WTC11 (cell line): ENCODE measurements around the gene AKT1. TPM values are rescaled to one million over a fixed set of nuclear protein-coding genes. Genes with fewer than 3 reads are reported as not detected.

Source experiments
- ATAC-seq: fragments of 200-7000 bp; cut with Tn5 transposase; 2 replicates; pipeline ENCODE4 v1.10.0; 2021; ENCODE audit warnings: mild to moderate bottlenecking, moderate library complexity
- CTCF ChIA-PET: fragments of 300-600 bp; sonication (Branson Sonifier 250); formaldehyde crosslinking; loops from one replicate; lab custom pipeline; 2021; ENCODE audit warnings: antibody characterized with exemption; lab: Charles Lee
- POLR2A ChIA-PET: fragments of 350-600 bp; sonication (Branson Sonifier 250); formaldehyde crosslinking; loops from one replicate; lab custom pipeline; 2021; ENCODE audit warnings: antibody characterized with exemption; lab: Charles Lee
- DNase-seq: peaks from one replicate; pipeline ENCODE4 v3.0.0; 2021; ENCODE audit warnings: low spot score
- H3K27ac Mint-ChIP-seq: 2 replicates; pipeline ENCODE4 v1.8.0; 2021; ENCODE audit warnings: mixed read lengths
- H3K27me3 Mint-ChIP-seq: 2 replicates; pipeline ENCODE4 v1.8.0; 2021; ENCODE audit warnings: low read depth, mild to moderate bottlenecking, moderate library complexity, mixed read lengths
- H3K36me3 Mint-ChIP-seq: 2 replicates; pipeline ENCODE4 v1.8.0; 2021; ENCODE audit warnings: mixed read lengths
- H3K4me1 Mint-ChIP-seq: 2 replicates; pipeline ENCODE4 v1.8.0; 2022; ENCODE audit warnings: mixed read lengths
- H3K4me3 Mint-ChIP-seq: 2 replicates; pipeline ENCODE4 v1.8.0; 2021; ENCODE audit warnings: mild to moderate bottlenecking, moderate library complexity, mixed read lengths
- H3K9me3 Mint-ChIP-seq: 2 replicates; pipeline ENCODE4 v1.8.0; 2021; ENCODE audit warnings: mixed read lengths
- ETV6 ChIP-seq: sonication (generic); formaldehyde crosslinking; IDR thresholded peaks from 2 replicates; pipeline ENCODE4 v1.8.1; 2022; ENCODE audit warnings: mild to moderate bottlenecking, missing genetic modification reagents
- FOXP1 ChIP-seq: sonication (generic); formaldehyde crosslinking; IDR thresholded peaks from 2 replicates; pipeline ENCODE4 v1.8.0; 2022; ENCODE audit warnings: missing genetic modification reagents, mild to moderate bottlenecking, moderate library complexity, borderline replicate concordance
- GRHL2 ChIP-seq: fragments of 250-450 bp; sonication (Bioruptor Pico); IDR thresholded peaks from 2 replicates; pipeline ENCODE4 v1.8.0; 2022; ENCODE audit warnings: mild to moderate bottlenecking, moderate library complexity; ENCODE audit not compliant: insufficient replicate concordance, severe bottlenecking
- IRF2 ChIP-seq: sonication (generic); formaldehyde crosslinking; IDR thresholded peaks from 2 replicates; pipeline ENCODE4 v1.8.0; 2022; ENCODE audit warnings: low read depth, missing genetic modification reagents, borderline replicate concordance
- NFATC4 ChIP-seq: fragments of 250-450 bp; sonication (Bioruptor Pico); IDR thresholded peaks from 2 replicates; pipeline ENCODE4 v1.9.0; 2021; ENCODE audit warnings: mild to moderate bottlenecking
- NFE2L1 ChIP-seq: sonication (generic); formaldehyde crosslinking; IDR thresholded peaks from 2 replicates; pipeline ENCODE4 v1.8.1; 2023; ENCODE audit warnings: missing genetic modification reagents
- SP1 ChIP-seq: sonication (generic); formaldehyde crosslinking; conservative IDR thresholded peaks from 2 replicates; pipeline ENCODE4 v1.8.1; 2022; ENCODE audit warnings: missing genetic modification reagents
- ZNF219 ChIP-seq: sonication (generic); formaldehyde crosslinking; IDR thresholded peaks from 2 replicates; pipeline ENCODE4 v1.8.0; 2023; ENCODE audit warnings: missing genetic modification reagents, mild to moderate bottlenecking, borderline replicate concordance
- total RNA-seq: library from RNA; stranded (reverse); gene quantifications from 3 replicates; pipeline ENCODE4 v1.2.3, GENCODE V29; 2021
- TF ChIP-seq, protein P1 (sequence below): fragments of 250-450 bp; sonication (Bioruptor Pico); IDR thresholded peaks from 2 replicates; pipeline ENCODE4 v2.1.2; 2022; ENCODE audit warnings: mild to moderate bottlenecking, moderate library complexity
- TF ChIP-seq, protein P2 (sequence below): sonication (generic); formaldehyde crosslinking; IDR thresholded peaks from 2 replicates; pipeline ENCODE4 v1.8.0; 2023; ENCODE audit warnings: missing genetic modification reagents
- TF ChIP-seq, protein P3 (sequence below): sonication (generic); formaldehyde crosslinking; IDR thresholded peaks from 2 replicates; pipeline ENCODE4 v1.8.1; 2023; ENCODE audit warnings: mild to moderate bottlenecking, missing genetic modification reagents
- TF ChIP-seq, protein P4 (sequence below): sonication (generic); formaldehyde crosslinking; conservative IDR thresholded peaks from 2 replicates; pipeline ENCODE4 v1.8.1; 2023; ENCODE audit warnings: mild to moderate bottlenecking, low read depth, missing genetic modification reagents, moderate library complexity
- TF ChIP-seq, protein P5 (sequence below): sonication (generic); formaldehyde crosslinking; IDR thresholded peaks from 2 replicates; pipeline ENCODE4 v1.8.0; 2022; ENCODE audit warnings: mild to moderate bottlenecking, missing genetic modification reagents
- TF ChIP-seq, protein P6 (sequence below): fragments of 250-450 bp; sonication (Bioruptor Pico); IDR thresholded peaks from 2 replicates; pipeline ENCODE4 v1.9.0; 2021; ENCODE audit warnings: moderate library complexity, mild to moderate bottlenecking, inconsistent platforms, borderline replicate concordance
- TF ChIP-seq, protein P7 (sequence below): sonication (generic); formaldehyde crosslinking; IDR thresholded peaks from 2 replicates; pipeline ENCODE4 v1.8.1; 2023; ENCODE audit warnings: mild to moderate bottlenecking, missing genetic modification reagents
- TF ChIP-seq, protein P8 (sequence below): fragments of 250-450 bp; sonication (Bioruptor Pico); IDR thresholded peaks from 2 replicates; pipeline ENCODE4 v1.8.0; 2021; ENCODE audit warnings: mild to moderate bottlenecking
- TF ChIP-seq, protein P9 (sequence below): sonication (generic); formaldehyde crosslinking; IDR thresholded peaks from 2 replicates; pipeline ENCODE4 v1.8.1; 2022; ENCODE audit warnings: low read depth, missing genetic modification reagents, borderline replicate concordance

Gene AKT1
- total RNA-seq, 1 experiment from 2014 or later: 121 TPM

DNA sequence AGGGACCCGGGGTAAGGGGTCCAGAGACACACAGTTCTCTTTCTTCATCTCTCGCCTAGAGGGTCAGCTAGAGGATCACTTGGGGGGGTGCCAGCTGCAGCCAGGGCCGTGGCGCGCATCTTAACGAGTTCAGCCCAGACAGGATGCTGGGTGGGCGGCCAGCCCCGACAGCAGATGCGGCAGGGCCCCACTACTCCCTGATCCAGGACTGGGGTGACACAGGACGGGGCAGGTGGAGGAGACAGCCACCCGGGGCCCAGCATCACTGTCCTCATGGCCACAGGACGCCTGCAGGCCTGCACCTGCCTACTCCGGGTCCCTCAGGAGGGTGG is 12.8 kb downstream of the AKT1 start:
- no peaks in the 10 kb centered on the region for H3K9me3 Mint-ChIP-seq
- H3K36me3 Mint-ChIP-seq: no peaks in the 10 kb centered on the region
- TF ChIP-seq FOXP1 (CRISPR knock-in tag) (no peak), ZNF219 (CRISPR knock-in tag) (no peak), ETV6 (CRISPR knock-in tag) (no peak)
- TF ChIP-seq, protein P1, sequence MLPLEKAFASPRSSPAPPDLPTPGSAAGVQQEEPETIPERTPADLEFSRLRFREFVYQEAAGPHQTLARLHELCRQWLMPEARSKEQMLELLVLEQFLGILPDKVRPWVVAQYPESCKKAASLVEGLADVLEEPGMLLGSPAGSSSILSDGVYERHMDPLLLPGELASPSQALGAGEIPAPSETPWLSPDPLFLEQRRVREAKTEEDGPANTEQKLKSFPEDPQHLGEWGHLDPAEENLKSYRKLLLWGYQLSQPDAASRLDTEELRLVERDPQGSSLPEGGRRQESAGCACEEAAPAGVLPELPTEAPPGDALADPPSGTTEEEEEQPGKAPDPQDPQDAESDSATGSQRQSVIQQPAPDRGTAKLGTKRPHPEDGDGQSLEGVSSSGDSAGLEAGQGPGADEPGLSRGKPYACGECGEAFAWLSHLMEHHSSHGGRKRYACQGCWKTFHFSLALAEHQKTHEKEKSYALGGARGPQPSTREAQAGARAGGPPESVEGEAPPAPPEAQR (CRISPR knock-in tag): no peak
- TF ChIP-seq, protein P2, sequence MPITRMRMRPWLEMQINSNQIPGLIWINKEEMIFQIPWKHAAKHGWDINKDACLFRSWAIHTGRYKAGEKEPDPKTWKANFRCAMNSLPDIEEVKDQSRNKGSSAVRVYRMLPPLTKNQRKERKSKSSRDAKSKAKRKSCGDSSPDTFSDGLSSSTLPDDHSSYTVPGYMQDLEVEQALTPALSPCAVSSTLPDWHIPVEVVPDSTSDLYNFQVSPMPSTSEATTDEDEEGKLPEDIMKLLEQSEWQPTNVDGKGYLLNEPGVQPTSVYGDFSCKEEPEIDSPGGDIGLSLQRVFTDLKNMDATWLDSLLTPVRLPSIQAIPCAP (CRISPR knock-in tag): no peak
- TF ChIP-seq, protein P3, sequence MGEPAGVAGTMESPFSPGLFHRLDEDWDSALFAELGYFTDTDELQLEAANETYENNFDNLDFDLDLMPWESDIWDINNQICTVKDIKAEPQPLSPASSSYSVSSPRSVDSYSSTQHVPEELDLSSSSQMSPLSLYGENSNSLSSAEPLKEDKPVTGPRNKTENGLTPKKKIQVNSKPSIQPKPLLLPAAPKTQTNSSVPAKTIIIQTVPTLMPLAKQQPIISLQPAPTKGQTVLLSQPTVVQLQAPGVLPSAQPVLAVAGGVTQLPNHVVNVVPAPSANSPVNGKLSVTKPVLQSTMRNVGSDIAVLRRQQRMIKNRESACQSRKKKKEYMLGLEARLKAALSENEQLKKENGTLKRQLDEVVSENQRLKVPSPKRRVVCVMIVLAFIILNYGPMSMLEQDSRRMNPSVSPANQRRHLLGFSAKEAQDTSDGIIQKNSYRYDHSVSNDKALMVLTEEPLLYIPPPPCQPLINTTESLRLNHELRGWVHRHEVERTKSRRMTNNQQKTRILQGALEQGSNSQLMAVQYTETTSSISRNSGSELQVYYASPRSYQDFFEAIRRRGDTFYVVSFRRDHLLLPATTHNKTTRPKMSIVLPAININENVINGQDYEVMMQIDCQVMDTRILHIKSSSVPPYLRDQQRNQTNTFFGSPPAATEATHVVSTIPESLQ: no peak
- no peaks in the 10 kb centered on the region for H3K4me1 Mint-ChIP-seq
- no peak overlapping the region for H3K4me3 Mint-ChIP-seq
- DNase-seq (no peak), ATAC-seq (no peak)
- ChIA-PET POLR2A (no interaction called here), CTCF (no interaction called here)
- H3K27ac Mint-ChIP-seq: no peak overlapping the region
- H3K27me3 Mint-ChIP-seq: no peaks in the 10 kb centered on the region

DNA sequence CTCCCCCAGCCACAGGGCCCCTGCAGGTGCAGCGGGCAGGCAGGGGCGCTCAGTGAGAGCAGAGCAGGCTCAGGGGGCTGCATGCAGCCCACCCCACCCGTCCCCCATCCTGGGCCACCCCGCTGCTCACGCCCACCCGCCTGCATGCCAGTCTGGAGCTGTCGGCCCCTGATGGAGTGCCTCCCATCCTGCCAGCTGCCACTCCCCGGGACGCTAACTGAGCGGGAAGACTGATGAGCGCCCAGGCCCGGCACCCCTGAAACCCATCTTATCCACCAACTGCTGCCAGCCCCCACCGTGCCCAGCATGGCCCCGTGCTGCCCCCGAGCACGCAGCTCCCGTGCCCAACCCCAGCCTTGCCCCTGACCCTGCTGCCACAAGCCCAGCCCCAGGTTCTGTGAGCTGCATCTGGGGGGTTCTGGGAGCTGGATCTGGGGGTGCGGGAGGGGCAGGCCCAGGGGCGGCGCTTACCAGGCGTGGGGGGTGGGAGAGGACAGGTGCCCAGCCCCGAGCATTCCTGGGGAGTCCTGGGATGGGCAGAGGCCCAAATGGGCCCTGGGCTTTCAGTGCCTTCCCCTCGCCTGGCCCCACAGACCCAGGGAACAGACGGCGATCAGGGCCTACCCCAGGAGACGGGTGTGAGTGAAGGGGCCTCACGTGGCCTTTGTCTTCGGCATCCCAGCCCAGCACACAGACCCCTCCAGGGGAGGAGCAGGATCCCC is 13.3 kb downstream of the AKT1 start:
- Mint-ChIP-seq H3K4me1 (no peaks in the 10 kb centered on the region), H3K27me3 (no peaks in the 10 kb centered on the region), H3K27ac (no peak overlapping the region), H3K9me3 (no peaks in the 10 kb centered on the region), H3K4me3 (no peak overlapping the region), H3K36me3 (no peaks in the 10 kb centered on the region)
- POLR2A ChIA-PET: no interaction called here
- ATAC-seq (no peak), DNase-seq (no peak)
- CTCF ChIA-PET: interaction anchor here (1.2 to 6.1 kb wide), 2 partner anchors 12 to 14 kb away, joined by 4 to 55 read pairs; no protein-coding TSS in a partner anchor
- TF ChIP-seq, protein P4, sequence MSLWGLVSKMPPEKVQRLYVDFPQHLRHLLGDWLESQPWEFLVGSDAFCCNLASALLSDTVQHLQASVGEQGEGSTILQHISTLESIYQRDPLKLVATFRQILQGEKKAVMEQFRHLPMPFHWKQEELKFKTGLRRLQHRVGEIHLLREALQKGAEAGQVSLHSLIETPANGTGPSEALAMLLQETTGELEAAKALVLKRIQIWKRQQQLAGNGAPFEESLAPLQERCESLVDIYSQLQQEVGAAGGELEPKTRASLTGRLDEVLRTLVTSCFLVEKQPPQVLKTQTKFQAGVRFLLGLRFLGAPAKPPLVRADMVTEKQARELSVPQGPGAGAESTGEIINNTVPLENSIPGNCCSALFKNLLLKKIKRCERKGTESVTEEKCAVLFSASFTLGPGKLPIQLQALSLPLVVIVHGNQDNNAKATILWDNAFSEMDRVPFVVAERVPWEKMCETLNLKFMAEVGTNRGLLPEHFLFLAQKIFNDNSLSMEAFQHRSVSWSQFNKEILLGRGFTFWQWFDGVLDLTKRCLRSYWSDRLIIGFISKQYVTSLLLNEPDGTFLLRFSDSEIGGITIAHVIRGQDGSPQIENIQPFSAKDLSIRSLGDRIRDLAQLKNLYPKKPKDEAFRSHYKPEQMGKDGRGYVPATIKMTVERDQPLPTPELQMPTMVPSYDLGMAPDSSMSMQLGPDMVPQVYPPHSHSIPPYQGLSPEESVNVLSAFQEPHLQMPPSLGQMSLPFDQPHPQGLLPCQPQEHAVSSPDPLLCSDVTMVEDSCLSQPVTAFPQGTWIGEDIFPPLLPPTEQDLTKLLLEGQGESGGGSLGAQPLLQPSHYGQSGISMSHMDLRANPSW: no peak
- no peak for TF ChIP-seq NFE2L1 (CRISPR knock-in tag)
- TF ChIP-seq, protein P5, sequence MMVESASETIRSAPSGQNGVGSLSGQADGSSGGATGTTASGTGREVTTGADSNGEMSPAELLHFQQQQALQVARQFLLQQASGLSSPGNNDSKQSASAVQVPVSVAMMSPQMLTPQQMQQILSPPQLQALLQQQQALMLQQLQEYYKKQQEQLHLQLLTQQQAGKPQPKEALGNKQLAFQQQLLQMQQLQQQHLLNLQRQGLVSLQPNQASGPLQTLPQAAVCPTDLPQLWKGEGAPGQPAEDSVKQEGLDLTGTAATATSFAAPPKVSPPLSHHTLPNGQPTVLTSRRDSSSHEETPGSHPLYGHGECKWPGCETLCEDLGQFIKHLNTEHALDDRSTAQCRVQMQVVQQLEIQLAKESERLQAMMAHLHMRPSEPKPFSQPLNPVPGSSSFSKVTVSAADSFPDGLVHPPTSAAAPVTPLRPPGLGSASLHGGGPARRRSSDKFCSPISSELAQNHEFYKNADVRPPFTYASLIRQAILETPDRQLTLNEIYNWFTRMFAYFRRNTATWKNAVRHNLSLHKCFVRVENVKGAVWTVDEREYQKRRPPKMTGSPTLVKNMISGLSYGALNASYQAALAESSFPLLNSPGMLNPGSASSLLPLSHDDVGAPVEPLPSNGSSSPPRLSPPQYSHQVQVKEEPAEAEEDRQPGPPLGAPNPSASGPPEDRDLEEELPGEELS (CRISPR knock-in tag): no peak
- TF ChIP-seq, protein P3: no peak
- TF ChIP-seq, protein P6, sequence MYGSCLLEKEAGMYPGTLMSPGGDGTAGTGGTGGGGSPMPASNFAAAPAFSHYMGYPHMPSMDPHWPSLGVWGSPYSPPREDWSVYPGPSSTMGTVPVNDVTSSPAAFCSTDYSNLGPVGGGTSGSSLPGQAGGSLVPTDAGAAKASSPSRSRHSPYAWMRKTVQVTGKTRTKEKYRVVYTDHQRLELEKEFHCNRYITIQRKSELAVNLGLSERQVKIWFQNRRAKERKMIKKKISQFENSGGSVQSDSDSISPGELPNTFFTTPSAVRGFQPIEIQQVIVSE (CRISPR knock-in tag): no peak
- TF ChIP-seq, protein P7, sequence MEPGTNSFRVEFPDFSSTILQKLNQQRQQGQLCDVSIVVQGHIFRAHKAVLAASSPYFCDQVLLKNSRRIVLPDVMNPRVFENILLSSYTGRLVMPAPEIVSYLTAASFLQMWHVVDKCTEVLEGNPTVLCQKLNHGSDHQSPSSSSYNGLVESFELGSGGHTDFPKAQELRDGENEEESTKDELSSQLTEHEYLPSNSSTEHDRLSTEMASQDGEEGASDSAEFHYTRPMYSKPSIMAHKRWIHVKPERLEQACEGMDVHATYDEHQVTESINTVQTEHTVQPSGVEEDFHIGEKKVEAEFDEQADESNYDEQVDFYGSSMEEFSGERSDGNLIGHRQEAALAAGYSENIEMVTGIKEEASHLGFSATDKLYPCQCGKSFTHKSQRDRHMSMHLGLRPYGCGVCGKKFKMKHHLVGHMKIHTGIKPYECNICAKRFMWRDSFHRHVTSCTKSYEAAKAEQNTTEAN (CRISPR knock-in tag): no peak
- TF ChIP-seq, protein P8, sequence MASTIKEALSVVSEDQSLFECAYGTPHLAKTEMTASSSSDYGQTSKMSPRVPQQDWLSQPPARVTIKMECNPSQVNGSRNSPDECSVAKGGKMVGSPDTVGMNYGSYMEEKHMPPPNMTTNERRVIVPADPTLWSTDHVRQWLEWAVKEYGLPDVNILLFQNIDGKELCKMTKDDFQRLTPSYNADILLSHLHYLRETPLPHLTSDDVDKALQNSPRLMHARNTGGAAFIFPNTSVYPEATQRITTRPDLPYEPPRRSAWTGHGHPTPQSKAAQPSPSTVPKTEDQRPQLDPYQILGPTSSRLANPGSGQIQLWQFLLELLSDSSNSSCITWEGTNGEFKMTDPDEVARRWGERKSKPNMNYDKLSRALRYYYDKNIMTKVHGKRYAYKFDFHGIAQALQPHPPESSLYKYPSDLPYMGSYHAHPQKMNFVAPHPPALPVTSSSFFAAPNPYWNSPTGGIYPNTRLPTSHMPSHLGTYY (CRISPR knock-in tag): no peak
- no peak for TF ChIP-seq IRF2 (CRISPR knock-in tag)
- no peak for TF ChIP-seq SP1 (CRISPR knock-in tag)
- TF ChIP-seq, protein P9, sequence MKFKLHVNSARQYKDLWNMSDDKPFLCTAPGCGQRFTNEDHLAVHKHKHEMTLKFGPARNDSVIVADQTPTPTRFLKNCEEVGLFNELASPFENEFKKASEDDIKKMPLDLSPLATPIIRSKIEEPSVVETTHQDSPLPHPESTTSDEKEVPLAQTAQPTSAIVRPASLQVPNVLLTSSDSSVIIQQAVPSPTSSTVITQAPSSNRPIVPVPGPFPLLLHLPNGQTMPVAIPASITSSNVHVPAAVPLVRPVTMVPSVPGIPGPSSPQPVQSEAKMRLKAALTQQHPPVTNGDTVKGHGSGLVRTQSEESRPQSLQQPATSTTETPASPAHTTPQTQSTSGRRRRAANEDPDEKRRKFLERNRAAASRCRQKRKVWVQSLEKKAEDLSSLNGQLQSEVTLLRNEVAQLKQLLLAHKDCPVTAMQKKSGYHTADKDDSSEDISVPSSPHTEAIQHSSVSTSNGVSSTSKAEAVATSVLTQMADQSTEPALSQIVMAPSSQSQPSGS (CRISPR knock-in tag): no peak
- no peak for TF ChIP-seq NFATC4 (CRISPR knock-in tag)
- no peak for TF ChIP-seq GRHL2 (CRISPR knock-in tag)
